IMR-90 (cell line): Measurements from ENCODE around the gene CYB561D1.

Source experiments
- BHLHE40 ChIP-seq: fragments of 150-350 bp; IDR thresholded peaks from 2 replicates; pipeline ENCODE4 v1.6.1; 2016; ENCODE audit warnings: mild to moderate bottlenecking, low read depth, low read length
- CEBPB ChIP-seq: IDR thresholded peaks from 2 replicates; pipeline ENCODE4 v1.6.1; 2012; ENCODE audit warnings: low read depth, low read length, improper control_type of control experiment
- CHD1 ChIP-seq: IDR thresholded peaks from 2 replicates; pipeline ENCODE4 v1.6.1; 2012; ENCODE audit warnings: low read depth, low read length, improper control_type of control experiment
- CTCF ChIP-seq: conservative IDR thresholded peaks from 2 replicates; pipeline ENCODE4 v1.5.1; 2012; ENCODE audit warnings: mild to moderate bottlenecking, low read depth, low read length, improper control_type of control experiment
- FOS ChIP-seq: fragments of 150-350 bp; IDR thresholded peaks from 2 replicates; pipeline ENCODE4 v1.6.1; 2016; ENCODE audit warnings: low read depth, low read length
- MAFK ChIP-seq: IDR thresholded peaks from 2 replicates; pipeline ENCODE4 v1.6.1; 2012; ENCODE audit warnings: low read depth, low read length, improper control_type of control experiment
- MAZ ChIP-seq: IDR thresholded peaks from 2 replicates; pipeline ENCODE4 v1.6.1; 2012; ENCODE audit warnings: low read depth, mild to moderate bottlenecking, low read length, improper control_type of control experiment, moderate library complexity, borderline replicate concordance
- NFE2L2 ChIP-seq: fragments of 150-350 bp; IDR thresholded peaks from 2 replicates; pipeline ENCODE4 v1.6.1; 2016; ENCODE audit warnings: low read depth, mild to moderate bottlenecking, low read length
- POLR2A ChIP-seq: IDR thresholded peaks from 2 replicates; pipeline ENCODE4 v1.6.1; 2012; ENCODE audit warnings: mild to moderate bottlenecking, low read depth, low read length
- RAD21 ChIP-seq: IDR thresholded peaks from 2 replicates; pipeline ENCODE4 v1.6.1; 2012; ENCODE audit warnings: low read length, improper control_type of control experiment
- RCOR1 ChIP-seq: IDR thresholded peaks from 2 replicates; pipeline ENCODE4 v1.6.1; 2012; ENCODE audit warnings: mild to moderate bottlenecking, low read length, improper control_type of control experiment; ENCODE audit not compliant: insufficient replicate concordance
- RFX5 ChIP-seq: IDR thresholded peaks from 2 replicates; pipeline ENCODE4 v1.8.0; 2012; ENCODE audit warnings: low read depth, mild to moderate bottlenecking, low read length, moderate library complexity
- SMC3 ChIP-seq: fragments of 150-350 bp; IDR thresholded peaks from 2 replicates; pipeline ENCODE4 v1.6.1; 2016; ENCODE audit warnings: low read depth, mild to moderate bottlenecking, antibody characterized with exemption, low read length, moderate library complexity
- TF ChIP-seq, protein P1 (sequence below): fragments of 150-350 bp; IDR thresholded peaks from 2 replicates; pipeline ENCODE4 v1.6.1; 2016; ENCODE audit warnings: low read depth, mild to moderate bottlenecking, low read length, moderate library complexity, borderline replicate concordance

DNA sequence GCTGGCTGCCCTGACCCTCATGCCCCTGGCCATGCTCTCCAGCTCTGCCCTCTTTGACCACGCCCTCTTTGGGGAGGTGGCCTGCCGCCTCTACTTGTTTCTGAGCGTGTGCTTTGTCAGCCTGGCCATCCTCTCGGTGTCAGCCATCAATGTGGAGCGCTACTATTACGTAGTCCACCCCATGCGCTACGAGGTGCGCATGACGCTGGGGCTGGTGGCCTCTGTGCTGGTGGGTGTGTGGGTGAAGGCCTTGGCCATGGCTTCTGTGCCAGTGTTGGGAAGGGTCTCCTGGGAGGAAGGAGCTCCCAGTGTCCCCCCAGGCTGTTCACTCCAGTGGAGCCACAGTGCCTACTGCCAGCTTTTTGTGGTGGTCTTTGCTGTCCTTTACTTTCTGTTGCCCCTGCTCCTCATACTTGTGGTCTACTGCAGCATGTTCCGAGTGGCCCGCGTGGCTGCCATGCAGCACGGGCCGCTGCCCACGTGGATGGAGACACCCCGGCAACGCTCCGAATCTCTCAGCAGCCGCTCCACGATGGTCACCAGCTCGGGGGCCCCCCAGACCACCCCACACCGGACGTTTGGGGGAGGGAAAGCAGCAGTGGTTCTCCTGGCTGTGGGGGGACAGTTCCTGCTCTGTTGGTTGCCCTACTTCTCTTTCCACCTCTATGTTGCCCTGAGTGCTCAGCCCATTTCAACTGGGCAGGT is 49.5 kb downstream of the CYB561D1 start:
- TF ChIP-seq POLR2A (no peak), RAD21 (no peak), CTCF (no peak), MAFK (no peak), RCOR1 (no peak), CHD1 (no peak), RFX5 (no peak), SMC3 (no peak), BHLHE40 (no peak), MAZ (no peak), NFE2L2 (no peak), CEBPB (no peak), FOS (no peak)
- TF ChIP-seq, protein P1, sequence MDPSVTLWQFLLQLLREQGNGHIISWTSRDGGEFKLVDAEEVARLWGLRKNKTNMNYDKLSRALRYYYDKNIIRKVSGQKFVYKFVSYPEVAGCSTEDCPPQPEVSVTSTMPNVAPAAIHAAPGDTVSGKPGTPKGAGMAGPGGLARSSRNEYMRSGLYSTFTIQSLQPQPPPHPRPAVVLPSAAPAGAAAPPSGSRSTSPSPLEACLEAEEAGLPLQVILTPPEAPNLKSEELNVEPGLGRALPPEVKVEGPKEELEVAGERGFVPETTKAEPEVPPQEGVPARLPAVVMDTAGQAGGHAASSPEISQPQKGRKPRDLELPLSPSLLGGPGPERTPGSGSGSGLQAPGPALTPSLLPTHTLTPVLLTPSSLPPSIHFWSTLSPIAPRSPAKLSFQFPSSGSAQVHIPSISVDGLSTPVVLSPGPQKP = no peak
